Caco-2 (cell line): ENCODE results near the gene PRR36. TPM values are rescaled to one million over a fixed set of nuclear protein-coding genes. Genes with fewer than 3 reads are reported as not detected.
A peak's percentile ranks its signal among the peaks of the same experiment; 100 is the strongest.

Source experiments
- BruUV-seq: library from RNA; stranded (reverse); fragments of 400-500 nt; replicated peaks from 2 replicates; lab custom pipeline; 2021; lab: Mats Ljungman, UMichigan
- CTCF ChIA-PET: fragments of 300-600 bp; sonication (Branson Sonifier 250); formaldehyde crosslinking; loops from one replicate; lab custom pipeline; 2022; ENCODE audit warnings: antibody characterized with exemption; lab: Charles Lee
- POLR2A ChIA-PET: fragments of 300-600 bp; sonication (Branson Sonifier 250); formaldehyde crosslinking; loops from one replicate; lab custom pipeline; 2022; ENCODE audit warnings: antibody characterized with exemption; lab: Charles Lee
- DNase-seq, 2 experiments: peaks; one replicate each; pipeline versions ENCODE4 v3.0.0 to v3.0.0-alpha.2; 2020 to 2022
- H3K27me3 ChIP-seq: replicated peaks from 2 replicates; pipeline ENCODE4 v1.6.0; 2011; ENCODE audit warnings: low read length; ENCODE audit not compliant: control insufficient read depth, insufficient read depth
- H3K36me3 ChIP-seq: 2 replicates; pipeline ENCODE4 v1.5.1; 2011; ENCODE audit warnings: low read length; ENCODE audit not compliant: control insufficient read depth, insufficient read depth
- H3K4me1 ChIP-seq: fragments of 250-450 bp; sonication (Bioruptor Pico); 2 replicates; pipeline ENCODE4 v1.5.1; 2020; ENCODE audit warnings: mild to moderate bottlenecking
- H3K4me3 ChIP-seq: 2 replicates; pipeline ENCODE4 v1.5.1; 2011; ENCODE audit warnings: low read depth, mild to moderate bottlenecking, control low read depth, low read length
- H3K9me3 ChIP-seq: fragments of 250-450 bp; sonication (Bioruptor Pico); 2 replicates; pipeline ENCODE4 v1.5.1; 2020; ENCODE audit warnings: mild to moderate bottlenecking, moderate library complexity
- H3K27ac Mint-ChIP-seq: one replicate; pipeline ENCODE4 v1.8.0; 2022; ENCODE audit warnings: mixed read lengths; ENCODE audit not compliant: unreplicated experiment
- H3K27me3 Mint-ChIP-seq: one replicate; pipeline ENCODE4 v1.8.0; 2022; ENCODE audit warnings: mixed read lengths; ENCODE audit not compliant: insufficient read depth, unreplicated experiment
- H3K36me3 Mint-ChIP-seq: one replicate; pipeline ENCODE4 v1.8.0; 2022; ENCODE audit warnings: mild to moderate bottlenecking, mixed read lengths; ENCODE audit not compliant: insufficient read depth, unreplicated experiment
- H3K4me1 Mint-ChIP-seq: one replicate; pipeline ENCODE4 v1.8.0; 2022; ENCODE audit warnings: low read depth, mixed read lengths; ENCODE audit not compliant: unreplicated experiment
- H3K4me3 Mint-ChIP-seq: one replicate; pipeline ENCODE4 v1.8.0; 2022; ENCODE audit warnings: mild to moderate bottlenecking, moderate library complexity, mixed read lengths; ENCODE audit not compliant: unreplicated experiment
- H3K9me3 Mint-ChIP-seq: one replicate; pipeline ENCODE4 v1.8.0; 2022; ENCODE audit warnings: mixed read lengths; ENCODE audit not compliant: unreplicated experiment
- CTCF ChIP-seq, 2 experiments: fragments of 200-600 bp in 1 of 2; IDR thresholded peaks; 1 replicate in 1 of 2; 2 replicates in 1 of 2; pipeline versions ENCODE4 v1.5.1 to v1.8.0; 2011 to 2022; ENCODE audit warnings: antibody characterized with exemption in 1 of 2, control low read depth in 1 of 2, inconsistent platforms in 1 of 2, low read depth in 1 of 2, low read length in 1 of 2, mild to moderate bottlenecking in 1 of 2, moderate library complexity in 1 of 2; ENCODE audit not compliant: insufficient read depth in 1 of 2, severe bottlenecking in 1 of 2, unreplicated experiment in 1 of 2
- intact Hi-C: fragments of 100-400 bp; cut with micrococcal nuclease; formaldehyde crosslinking; loops from one replicate; pipeline ENCODE4 v1.10.0; 2022; ENCODE audit not compliant: unreplicated experiment
- total RNA-seq: library from RNA; stranded (reverse); gene quantifications from 2 replicates; pipeline ENCODE4 v1.2.3, GENCODE V29; 2022

Gene PRR36
- total RNA-seq, 1 experiment from 2014 or later, result 3.7 TPM

- peaks cover 10% of the 10 kb centered on the region; the same call in 1 of the 2 replicates for H3K4me1 ChIP-seq
- no peaks in the 10 kb centered on the region for H3K27me3 Mint-ChIP-seq
- no peaks in the 10 kb centered on the region for H3K9me3 ChIP-seq
- no peaks in the 10 kb centered on the region for H3K9me3 Mint-ChIP-seq
- no peaks in the 10 kb centered on the region for H3K27me3 ChIP-seq
- no peak for TF ChIP-seq CTCF (IDR thresholded peaks at IDR 0.05; ENCODE audit: insufficient read depth in 1 of 2, low read depth in 1 of 2, low read length in 1 of 2, severe bottlenecking in 1 of 2, unreplicated experiment in 1 of 2)
- DNase-seq, result no peak
- BruUV-seq, result no TSS peak
- no peak overlapping the region for H3K27ac Mint-ChIP-seq
- H3K36me3 Mint-ChIP-seq, result no peaks in the 10 kb centered on the region
- no peaks in the 10 kb centered on the region for H3K4me1 Mint-ChIP-seq
- CTCF ChIA-PET, result interaction anchor here (0.7 to 2.3 kb wide), 3 partner anchors 18 to 34 kb away, joined by 3 to 8 read pairs (median 5); no protein-coding TSS in a partner anchor
- intact Hi-C loops, result loop anchor here (2.0 to 5.0 kb wide), 2 partner anchors 15 to 35 kb away; partner anchors contain the start of gene MAP2K7
- POLR2A ChIA-PET, result interaction anchor here (0.6 to 2.3 kb wide), 4 partner anchors 16 to 56 kb away, joined by 6 to 12 read pairs (median 8); partner anchors contain the start of genes MAP2K7 and TIMM44
- H3K4me3 ChIP-seq, result no peak overlapping the region
- H3K36me3 ChIP-seq, result no peaks in the 10 kb centered on the region
- H3K4me3 Mint-ChIP-seq, result peak overlapping the region; percentile 70
These were observed 13.4 kb upstream of the PRR36 start for GRCh38 chr19:7887408-7888144.

- Mint-ChIP-seq H3K4me3 (no peak overlapping the region), H3K9me3 (no peaks in the 10 kb centered on the region), H3K27ac (no peak overlapping the region), H3K4me1 (no peaks in the 10 kb centered on the region), H3K27me3 (no peaks in the 10 kb centered on the region), H3K36me3 (no peaks in the 10 kb centered on the region)
- no TSS peak for BruUV-seq
- ChIA-PET CTCF (interaction anchor here (0.7 to 2.3 kb wide), 4 partner anchors 16 to 35 kb away, joined by 3 to 5 read pairs (median 5); partner anchors contain the start of genes MAP2K7 and SNAPC2), POLR2A (no interaction called here)
- no peaks in the 10 kb centered on the region for H3K9me3 ChIP-seq
- intact Hi-C loops, result loop anchor here (5.0 kb wide), 1 partner anchor 34 kb away; no protein-coding TSS in a partner anchor
- TF ChIP-seq CTCF (IDR thresholded peaks at IDR 0.05; ENCODE audit: insufficient read depth in 1 of 2, low read depth in 1 of 2, low read length in 1 of 2, severe bottlenecking in 1 of 2, unreplicated experiment in 1 of 2), result no peak
- peaks cover 10% of the 10 kb centered on the region; the same call in 1 of the 2 replicates for H3K4me1 ChIP-seq
- no peak overlapping the region for H3K4me3 ChIP-seq
- H3K36me3 ChIP-seq, result no peaks in the 10 kb centered on the region
- DNase-seq, result no peak
- no peaks in the 10 kb centered on the region for H3K27me3 ChIP-seq
These were observed 11.6 kb upstream of the PRR36 start for GRCh38 chr19:7885818-7886217.

- ChIA-PET POLR2A (no interaction called here), CTCF (interaction anchor here (1.3 kb wide), 1 partner anchor 15 kb away, joined by 8 read pairs; no protein-coding TSS in a partner anchor)
- no peaks in the 10 kb centered on the region for H3K36me3 Mint-ChIP-seq
- TF ChIP-seq CTCF (IDR thresholded peaks at IDR 0.05; ENCODE audit: insufficient read depth in 1 of 2, low read depth in 1 of 2, low read length in 1 of 2, severe bottlenecking in 1 of 2, unreplicated experiment in 1 of 2), result no peak
- H3K9me3 Mint-ChIP-seq, result no peaks in the 10 kb centered on the region
- Histone ChIP-seq H3K4me1 (peaks cover 9% of the 10 kb centered on the region; the same call in 1 of the 2 replicates), H3K36me3 (no peaks in the 10 kb centered on the region), H3K4me3 (no peak overlapping the region), H3K27me3 (no peaks in the 10 kb centered on the region), H3K9me3 (no peaks in the 10 kb centered on the region)
- no peaks in the 10 kb centered on the region for H3K4me1 Mint-ChIP-seq
- H3K27me3 Mint-ChIP-seq, result no peaks in the 10 kb centered on the region
- no TSS peak for BruUV-seq
- no peak for DNase-seq
- H3K27ac Mint-ChIP-seq, result no peak overlapping the region
- no peak overlapping the region for H3K4me3 Mint-ChIP-seq
- intact Hi-C loops, result no loop called here
These were observed 9.8 kb upstream of the PRR36 start for GRCh38 chr19:7883796-7884570.
